K562 (cell line): Measurements from ENCODE around the gene SPTBN4. TPM values are rescaled to one million over a fixed set of nuclear protein-coding genes. Genes with fewer than 3 reads are reported as not detected.
A peak's percentile ranks its signal among the peaks of the same experiment; 100 is the strongest.

Source experiments
- ATAC-seq: fragments of 200-7000 bp; cut with Tn5 transposase; 3 replicates; pipeline ENCODE4 v1.9.1; 2020; ENCODE audit warnings: moderate library complexity
- BruUV-seq: library from RNA; stranded (reverse); fragments of 400-500 nt; replicated peaks from 2 replicates; lab custom pipeline; 2021; lab: Mats Ljungman, UMichigan
- CTCF ChIA-PET: fragments of 300-600 bp; formaldehyde crosslinking; extraction: SDS; loops from one replicate; lab custom pipeline; 2021; ENCODE audit warnings: low intra/inter-chr PET ratio; lab: Yijun Ruan, JAX
- POLR2A ChIA-PET: fragments of 300-600, 350-650 bp; sonication (Branson Sonifier 250); formaldehyde crosslinking; extraction: SDS; loops from one replicate; lab custom pipeline; 2021; ENCODE audit warnings: antibody characterized with exemption, inconsistent platforms; lab: Yijun Ruan, JAX
- DNase-seq, 4 experiments: peaks; one replicate each; pipeline versions ENCODE4 v3.0.0 to v3.0.0-alpha.2; 2011 to 2018; ENCODE audit warnings: low spot score in 3 of 4, mixed read lengths in 3 of 4; ENCODE audit errors: extremely low read depth in 1 of 4
- FAIRE-seq: peaks from 2 replicates; lab custom pipeline; 2011; peaks lifted over from hg19 to GRCh38; lab: Jason Lieb, UNC
- H2AFZ ChIP-seq: 2 replicates; pipeline ENCODE4 v1.6.0; 2011; ENCODE audit warnings: low read depth, low read length, control low read depth, inconsistent platforms
- H3K27ac ChIP-seq: fragments of 200-600 bp; 3 replicates; pipeline ENCODE4 v1.8.0; 2011; ENCODE audit warnings: low read depth, mild to moderate bottlenecking, control low read depth, inconsistent platforms, low read length, moderate library complexity, mixed read lengths; ENCODE audit errors: extremely low read depth
- H3K27me3 ChIP-seq, 2 experiments: fragments of 300-600 bp in 1 of 2; 2 replicates in 1 of 2; 3 replicates in 1 of 2; pipeline versions ENCODE4 v1.6.0 to v1.8.0; 2011; ENCODE audit warnings: inconsistent platforms in 2 of 2, low read length in 2 of 2, mild to moderate bottlenecking in 1 of 2, mixed read lengths in 1 of 2, moderate library complexity in 1 of 2; ENCODE audit not compliant: control insufficient read depth in 2 of 2, insufficient read depth in 2 of 2
- H3K36me3 ChIP-seq: fragments of 300-600 bp; 3 replicates; pipeline ENCODE4 v1.8.0; 2011; ENCODE audit warnings: mild to moderate bottlenecking, low read length, inconsistent platforms; ENCODE audit not compliant: control insufficient read depth, insufficient read depth
- H3K4me1 ChIP-seq, 2 experiments: fragments of 200-600 bp in 1 of 2; replicated peaks in 1 of 2; 2 replicates in 1 of 2; 3 replicates in 1 of 2; pipeline versions ENCODE4 v1.5.1 to v1.8.0; 2011; ENCODE audit warnings: inconsistent platforms in 2 of 2, low read length in 2 of 2, mild to moderate bottlenecking in 1 of 2, mixed read lengths in 1 of 2, moderate library complexity in 1 of 2; ENCODE audit not compliant: control insufficient read depth in 2 of 2, insufficient read depth in 2 of 2
- H3K4me2 ChIP-seq: 2 replicates; pipeline ENCODE4 v1.6.1; 2011; ENCODE audit warnings: low read length, control low read depth, inconsistent platforms, mixed read lengths; ENCODE audit not compliant: insufficient read depth
- H3K4me3 ChIP-seq: fragments of 200-600 bp; sonication (generic), shearing (Covaris generic); 2 replicates; pipeline ENCODE4 v1.5.1; 2016; ENCODE audit warnings: control low read depth, inconsistent platforms
- H3K79me2 ChIP-seq: fragments of 200-600 bp; 3 replicates; pipeline ENCODE4 v1.8.0; 2011; ENCODE audit warnings: low read length, inconsistent platforms; ENCODE audit not compliant: control insufficient read depth, insufficient read depth
- H3K9ac ChIP-seq, 2 experiments: 2 replicates each; pipeline versions ENCODE4 v1.6.0 to v1.6.1; 2011; ENCODE audit warnings: low read depth in 2 of 2, low read length in 2 of 2, control low read depth in 1 of 2, inconsistent platforms in 1 of 2, mild to moderate bottlenecking in 1 of 2, mixed read lengths in 1 of 2; ENCODE audit not compliant: insufficient read depth in 1 of 2
- H3K9me1 ChIP-seq: one replicate; pipeline ENCODE4 v1.6.0; 2011; ENCODE audit warnings: inconsistent platforms, mild to moderate bottlenecking, low read length, moderate library complexity; ENCODE audit not compliant: control insufficient read depth, insufficient read depth
- H3K9me3 ChIP-seq: replicated peaks from 2 replicates; pipeline ENCODE4 v1.5.1; 2011; ENCODE audit warnings: low read depth, low read length, inconsistent platforms; ENCODE audit not compliant: control insufficient read depth, insufficient read depth
- H4K20me1 ChIP-seq: replicated peaks from 2 replicates; pipeline ENCODE4 v1.6.1; 2011; ENCODE audit warnings: low read length, inconsistent platforms, mixed read lengths; ENCODE audit not compliant: control insufficient read depth, insufficient read depth
- CREB1 ChIP-seq, 2 experiments: sonication (generic) in 1 of 2; formaldehyde crosslinking in 1 of 2; IDR thresholded peaks; 2 replicates each; pipeline versions ENCODE4 v1.6.1 to v1.8.0; 2012 to 2022; ENCODE audit warnings: inconsistent platforms in 1 of 2, mild to moderate bottlenecking in 1 of 2, missing genetic modification reagents in 1 of 2, moderate library complexity in 1 of 2
- CTBP1 ChIP-seq: fragments of 450-650 bp; IDR thresholded peaks from 2 replicates; pipeline ENCODE4 v1.6.1; 2016; ENCODE audit warnings: borderline replicate concordance
- E4F1 ChIP-seq: fragments of 250-450 bp; sonication (Bioruptor Pico); IDR thresholded peaks from 2 replicates; pipeline ENCODE4 v1.5.0; 2021; ENCODE audit warnings: mild to moderate bottlenecking, borderline replicate concordance
- FOS ChIP-seq: IDR thresholded peaks from 3 replicates; pipeline ENCODE4 v1.6.1; 2011; ENCODE audit not compliant: insufficient read length; ENCODE audit errors: extremely low read depth
- HLTF ChIP-seq: fragments of 450-650 bp; IDR thresholded peaks from 2 replicates; pipeline ENCODE4 v1.6.1; 2016
- HMBOX1 ChIP-seq: sonication (generic); IDR thresholded peaks from 2 replicates; pipeline ENCODE4 v1.6.1; 2016
- L3MBTL2 ChIP-seq: fragments of 450-650 bp; IDR thresholded peaks from 2 replicates; pipeline ENCODE4 v1.6.1; 2016; ENCODE audit warnings: mild to moderate bottlenecking, moderate library complexity
- MEIS2 ChIP-seq: fragments of 450-650 bp; IDR thresholded peaks from 2 replicates; pipeline ENCODE4 v1.6.1; 2014; ENCODE audit warnings: mild to moderate bottlenecking; ENCODE audit not compliant: partially characterized antibody
- NCOA4 ChIP-seq: fragments of 450-650 bp; IDR thresholded peaks from 2 replicates; pipeline ENCODE4 v1.6.1; 2018; ENCODE audit warnings: mild to moderate bottlenecking; ENCODE audit not compliant: partially characterized antibody
- SRF ChIP-seq, 2 experiments: fragments of 250-450, 450-650 bp in 1 of 2; sonication (Bioruptor Pico) in 1 of 2; sonication (generic) in 1 of 2; formaldehyde crosslinking; IDR thresholded peaks; 2 replicates each; pipeline versions ENCODE4 v1.5.0 to v1.5.1; 2020 to 2022; ENCODE audit warnings: mild to moderate bottlenecking in 1 of 2, missing genetic modification reagents in 1 of 2
- TAF7 ChIP-seq: fragments of 450-650 bp; IDR thresholded peaks from 2 replicates; pipeline ENCODE4 v1.6.1; 2016; ENCODE audit warnings: missing genetic modification characterization, missing compliant biosample characterization
- ZNF280B ChIP-seq: fragments of 250-450 bp; sonication (Bioruptor Pico); IDR thresholded peaks from 2 replicates; pipeline ENCODE4 v1.5.1; 2021; ENCODE audit warnings: mild to moderate bottlenecking
- ZNF639 ChIP-seq, 2 experiments: fragments of 200-800 bp in 1 of 2; sonication (Bioruptor generic) in 1 of 2; sonication (generic) in 1 of 2; formaldehyde crosslinking in 1 of 2; IDR thresholded peaks in 1 of 2; conservative IDR thresholded peaks in 1 of 2; 2 replicates each; pipeline versions ENCODE4 v1.5.0 to v1.6.1; 2016 to 2020; ENCODE audit warnings: missing compliant biosample characterization in 1 of 2, missing genetic modification characterization in 1 of 2, missing genetic modification reagents in 1 of 2
- ZNF696 ChIP-seq: fragments of 250-450 bp; sonication (Bioruptor Pico); conservative IDR thresholded peaks from 2 replicates; pipeline ENCODE4 v1.4.0; 2020; ENCODE audit warnings: mild to moderate bottlenecking, moderate library complexity
- WGBS: fragments of 100-300 bp; shearing (Covaris generic); methylation state at CpG from one replicate; pipeline ENCODE4 v1.1.6; 2016; ENCODE audit warnings: low coverage, mixed read lengths; ENCODE audit not compliant: insufficient coverage; ENCODE audit errors: missing lambda C conversion rate; 5-methylcytosine and 5-hydroxymethylcytosine counted together
- in situ Hi-C: fragments of 300-500 bp; cut with MboI; formaldehyde crosslinking; loops from 4 replicates; pipeline ENCODE4 v1.15.0; 2018; ENCODE audit warnings: inconsistent platforms, mixed read lengths
- intact Hi-C: fragments of 100-400 bp; cut with micrococcal nuclease; formaldehyde crosslinking; loops from 2 replicates; pipeline ENCODE4 v1.14.2; 2022
- polyA plus RNA-seq, 8 experiments: library from polyadenylated mRNA; depleted of rRNA in 4 of 8; stranded (reverse) in 5 of 8; unstranded in 3 of 8; fragments of >200 nt; fragmentation: Nextera tagmentation in 2 of 8; fragmentation: Illumina TruSeq in 1 of 8; extraction: Ambion mirVana in 2 of 8; extraction: Trizol in 1 of 8; gene quantifications; 2 replicates each; pipeline versions ENCODE4 v1.2.1 to v1.2.3, GENCODE V29; 2011 to 2014; ENCODE audit warnings: inconsistent platforms in 1 of 8, missing spikeins in 1 of 8
- total RNA-seq, 7 experiments: library from RNA; depleted of rRNA in 6 of 7; stranded (reverse); fragments of >200 nt in 6 of 7; fragmentation: Illumina TruSeq in 2 of 7; extraction: Trizol in 2 of 7; gene quantifications; 2 replicates each; pipeline versions ENCODE4 v1.2.1 to v1.2.3, GENCODE V29; 2011 to 2021; ENCODE audit warnings: low replicate concordance in 1 of 7

The SPTBN4 gene
- total and polyA plus RNA-seq, 9 of the 15 experiments (the other 6 are each of a cell fraction or from before 2014, with no cell fraction given), result 0.01 to 1.5 (median 0.86) TPM

GRCh38 chr19:40609561-40610395 is 143.0 kb downstream of the SPTBN4 start:
- CTCF ChIA-PET, result interaction anchor here (0.6 kb wide), 1 partner anchor 22 kb away, joined by 4 read pairs; no protein-coding TSS in a partner anchor
- Histone ChIP-seq H3K4me1 (peaks cover 40 to 90% of the 10 kb centered on the region in 2 experiments), H3K36me3 (peaks cover 3% of the 10 kb centered on the region; the same call in 2 of the 3 replicates), H4K20me1 (0 out of 2 replicates have a peak, but pooled peaks cover 4% of the 10 kb centered on the region), H3K9me1 (no peaks in the 10 kb centered on the region), H3K4me2 (peak overlapping the region; percentile 71), H3K27ac (peak overlapping the region; percentile 73), H3K79me2 (peaks cover 8% of the 10 kb centered on the region; the same call in 2 of the 3 replicates), H3K9me3 (no peaks in the 10 kb centered on the region), H3K9ac (peak overlapping the region; percentile 42 to 90; a peak in 3 of 4 replicates), H3K27me3 (no peaks in the 10 kb centered on the region), H3K4me3 (peak overlapping the region; percentile 37), H2AFZ (peak overlapping the region; percentile 72)
- no TSS peak for BruUV-seq
- FAIRE-seq, result peak; percentile 92
- POLR2A ChIA-PET, result interaction anchor here (0.5 to 1.2 kb wide), 7 partner anchors 14 to 457 kb away, joined by 3 to 5 read pairs (median 3); no protein-coding TSS in a partner anchor
- in situ Hi-C loops (no loop called here), intact Hi-C loops (no loop called here)
- 10% methylated on average over 31 of the region's 50 CpGs for WGBS
- ATAC-seq, result peak; percentile 69
- peak; percentile 91 to 96 (median 93) for DNase-seq
- TF ChIP-seq ZNF639 (CRISPR knock-in tag; conservative IDR thresholded peaks at IDR 0.05 in 1 of 2, IDR thresholded peaks at IDR 0.05 in 1 of 2) (no peak), CREB1 (IDR thresholded peaks at IDR 0.05) (no peak), CREB1 (CRISPR knock-in tag; IDR thresholded peaks at IDR 0.05) (no peak), MEIS2 (no peak), NCOA4 (no peak), TAF7 (no peak), CTBP1 (0 out of 2 replicates have a peak, but pooled peaks have one; percentile 30), L3MBTL2 (no peak), SRF (CRISPR knock-in tag; IDR thresholded peaks at IDR 0.05) (peak in 1 of 2 experiments; percentile 53; a peak in 1 of 4 replicates), FOS (no peak), ZNF280B (CRISPR knock-in tag) (no peak), E4F1 (no peak), HLTF (peak; percentile 88), HMBOX1 (no peak), ZNF696 (CRISPR knock-in tag) (no peak)
